Measurements from ENCODE around the gene EGFR.

EGFR gene

GRCh38 chr7:55134359-55134725, 115.5 kb downstream of the EGFR start:
- no peak for TF ChIP-seq CTCF (IDR thresholded peaks at IDR 0.05)

GRCh38 chr7:55134786-55135185, 116.0 kb downstream of the EGFR start:
- TF ChIP-seq CTCF (IDR thresholded peaks at IDR 0.05): no peak

- no peak for TF ChIP-seq CTCF (IDR thresholded peaks at IDR 0.05)
Observed at GRCh38 chr7:55135462-55135861, 116.6 kb downstream of the EGFR start.

GRCh38 chr7:55138663-55139062, 119.8 kb downstream of the EGFR start:
- no peak for TF ChIP-seq CTCF (IDR thresholded peaks at IDR 0.05)

GRCh38 chr7:55140221-55140940, 121.6 kb downstream of the EGFR start:
- no peak for TF ChIP-seq CTCF (IDR thresholded peaks at IDR 0.05)

- TF ChIP-seq CTCF (IDR thresholded peaks at IDR 0.05): no peak
Observed at GRCh38 chr7:55140941-55141278, 122.1 kb downstream of the EGFR start.

GRCh38 chr7:55142919-55143600, 124.2 kb downstream of the EGFR start:
- no peak for TF ChIP-seq CTCF (IDR thresholded peaks at IDR 0.05)
